GM21786 (cell line): Measurements from ENCODE around the gene HES7.
"Not testable (repeated sequence)": the region's sequence is repeated elsewhere in the genome, so short reads cannot be mapped to it uniquely, and the experiment has no call there.

ENCODE experiments used
- ATAC-seq: cut with Tn5 transposase; IDR thresholded peaks from one replicate; pipeline ENCODE4 v1.9.1; 2021; ENCODE audit not compliant: unreplicated experiment

HES7 gene

GRCh38 chr17:8105957-8106398, 17.9 kb downstream of the HES7 start:
- ATAC-seq = no peak

- no peak for ATAC-seq
Measured at GRCh38 chr17:8104911-8105310, 19.0 kb downstream of the HES7 start.

DNA sequence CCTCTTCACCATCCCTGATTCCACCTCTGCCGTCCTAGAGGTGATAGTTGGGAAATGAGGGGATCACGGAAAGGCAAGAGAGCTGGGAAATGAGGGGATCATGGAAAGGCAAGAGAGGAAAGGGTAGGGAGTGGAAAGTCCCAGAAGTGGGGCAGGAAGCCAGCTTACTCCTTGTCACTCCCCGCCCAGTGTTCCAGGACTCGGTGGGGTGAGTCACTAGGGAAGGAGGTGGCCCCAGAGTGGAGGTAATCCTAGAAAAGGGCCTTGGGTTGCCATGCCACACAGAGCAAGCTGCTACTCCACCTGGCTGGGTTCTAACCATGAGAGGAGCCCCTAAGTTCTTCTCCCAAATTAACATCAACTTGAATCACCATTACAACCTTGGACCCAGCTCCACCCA, 20.4 kb downstream of the HES7 start:
- ATAC-seq = no peak

DNA sequence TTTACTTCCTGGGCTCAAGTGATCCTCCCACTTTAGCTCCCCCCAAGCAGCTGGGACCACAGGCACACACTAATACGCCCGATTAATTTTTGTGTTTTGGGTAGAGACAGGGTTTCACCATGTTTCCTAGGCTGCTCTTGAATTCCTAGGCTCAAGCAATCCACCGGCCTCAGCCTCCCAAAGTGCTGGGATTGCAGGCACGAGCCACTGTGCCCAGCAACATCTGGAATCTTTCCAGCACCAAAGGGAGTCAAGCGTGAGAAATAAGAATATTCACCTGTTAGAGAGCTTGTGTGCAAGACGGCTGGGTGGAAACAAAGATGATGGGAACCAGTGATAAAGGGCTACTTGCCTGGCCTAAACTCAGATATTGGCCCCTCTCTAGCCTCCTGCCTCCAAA, 22.2 kb downstream of the HES7 start:
- ATAC-seq = no peak

DNA sequence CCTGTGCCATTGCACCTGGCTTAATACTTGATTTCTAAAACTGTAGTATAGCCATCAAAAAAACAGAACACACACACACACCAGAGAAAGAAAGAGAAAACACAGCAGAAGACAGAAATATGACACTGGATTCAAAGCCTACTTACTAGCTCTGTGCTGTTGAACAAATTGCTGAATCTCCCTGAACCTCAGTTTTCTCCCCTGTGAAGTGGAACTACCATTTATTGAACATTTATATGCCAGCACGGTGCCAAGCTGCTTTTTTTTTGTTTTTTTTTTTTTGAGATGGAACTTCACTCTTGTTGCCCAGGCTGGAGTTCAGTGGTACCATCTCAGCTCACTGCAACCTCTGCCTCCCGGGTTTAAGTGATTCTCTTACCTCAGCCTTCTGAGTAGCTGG, 23.1 kb downstream of the HES7 start:
- no peak for ATAC-seq

GRCh38 chr17:8100111-8100510, 23.8 kb downstream of the HES7 start:
- no peak for ATAC-seq

GRCh38 chr17:8096541-8096940, 27.4 kb downstream of the HES7 start:
- ATAC-seq = no peak

GRCh38 chr17:8095361-8095760, 28.5 kb downstream of the HES7 start:
- ATAC-seq = no peak

GRCh38 chr17:8091033-8091687, 32.7 kb downstream of the HES7 start:
- ATAC-seq = no peak

DNA sequence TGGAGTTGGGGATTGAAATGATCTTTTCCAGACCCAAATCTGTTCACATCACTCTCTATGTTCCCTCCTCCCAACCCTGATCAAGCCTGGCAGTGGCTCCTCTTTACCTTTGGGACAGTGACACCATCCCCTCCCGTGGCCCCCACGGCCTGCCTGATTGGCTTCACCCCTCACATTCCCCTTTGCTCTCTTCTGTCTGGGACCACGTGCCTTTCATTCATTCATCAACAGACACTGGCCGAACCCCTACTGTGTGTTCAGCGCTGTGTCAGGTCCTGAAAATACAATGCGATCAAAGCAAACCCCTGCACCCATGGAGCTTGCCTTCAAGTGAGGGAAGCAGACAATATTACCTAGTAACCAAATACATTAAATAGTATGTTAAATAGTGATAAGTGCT, 34.2 kb downstream of the HES7 start:
- ATAC-seq = no peak

- ATAC-seq = no peak
Measured at GRCh38 chr17:8087952-8088230, 36.0 kb downstream of the HES7 start.

DNA sequence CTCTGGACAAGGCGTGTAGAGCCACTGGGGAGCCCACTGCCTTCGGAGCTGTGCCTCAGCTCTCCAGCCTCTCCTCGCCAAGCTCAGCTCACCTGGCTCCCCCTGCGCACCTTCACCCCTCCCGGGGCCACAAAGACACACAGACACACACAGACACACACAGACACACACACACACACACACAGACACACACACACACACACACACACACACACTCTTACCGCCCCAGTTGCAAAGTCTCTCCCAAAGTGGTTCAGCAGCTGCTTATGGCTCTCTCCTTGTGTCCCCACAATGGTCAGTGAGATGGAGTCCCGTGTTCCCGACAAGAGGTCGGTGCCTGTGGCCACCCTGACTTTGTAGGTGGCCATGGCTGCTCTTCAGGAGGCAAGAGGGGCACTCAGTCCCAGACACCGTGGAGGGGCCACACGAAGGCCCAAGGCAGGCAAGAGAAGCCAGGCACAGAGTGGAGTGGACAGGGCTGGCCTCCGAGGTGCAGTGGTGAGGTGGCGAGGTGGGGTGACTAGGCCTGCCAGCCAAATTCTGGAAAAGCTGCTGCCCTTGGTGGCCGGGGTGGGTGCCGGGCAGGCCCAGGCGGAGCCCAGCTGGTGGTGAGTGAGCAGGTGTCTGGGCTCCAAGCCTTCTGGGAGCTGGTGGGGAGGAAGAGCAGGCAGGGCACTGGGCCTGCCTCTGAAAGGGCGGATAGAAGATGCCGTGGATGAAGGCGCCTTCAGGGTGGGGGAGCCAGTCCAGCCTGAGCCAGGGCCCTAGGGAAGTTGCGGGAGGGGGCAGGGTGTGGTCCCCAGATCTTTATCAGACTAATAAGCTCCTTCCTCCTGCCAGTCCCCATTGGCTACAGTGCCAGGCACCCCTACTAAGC, 36.6 kb downstream of the HES7 start, which contains the start of gene ALOX12B:
TSS of gene ALOX12B (minus strand) at position 642 of the 877 bp plus-strand sequence. CDS start at position 368, 274 bp downstream.
- no peak for ATAC-seq

DNA sequence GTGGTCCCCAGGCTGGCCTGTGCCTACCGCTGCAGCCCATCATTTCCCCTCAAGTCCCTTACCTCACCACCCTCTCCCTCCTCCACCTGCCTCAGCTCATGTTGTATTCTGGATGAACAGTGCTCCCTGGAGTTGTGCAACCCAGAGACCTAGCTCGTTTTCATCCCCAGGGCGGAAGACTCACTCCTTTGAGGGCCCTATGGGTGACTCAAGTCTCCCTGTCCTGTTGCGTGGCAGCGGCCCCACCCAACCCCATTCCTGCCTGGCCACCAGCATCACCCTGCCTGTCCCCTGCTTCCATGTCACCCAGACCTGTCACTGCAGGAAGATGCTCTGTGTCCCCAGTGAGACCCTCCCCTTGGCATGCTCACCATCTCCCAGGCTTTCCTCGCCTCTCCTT, 39.7 kb downstream of the HES7 start:
- ATAC-seq = no peak

GRCh38 chr17:8082292-8082691, 41.6 kb downstream of the HES7 start:
- no peak for ATAC-seq

- no peak for ATAC-seq
Measured at GRCh38 chr17:8081876-8082275, 42.0 kb downstream of the HES7 start.

DNA sequence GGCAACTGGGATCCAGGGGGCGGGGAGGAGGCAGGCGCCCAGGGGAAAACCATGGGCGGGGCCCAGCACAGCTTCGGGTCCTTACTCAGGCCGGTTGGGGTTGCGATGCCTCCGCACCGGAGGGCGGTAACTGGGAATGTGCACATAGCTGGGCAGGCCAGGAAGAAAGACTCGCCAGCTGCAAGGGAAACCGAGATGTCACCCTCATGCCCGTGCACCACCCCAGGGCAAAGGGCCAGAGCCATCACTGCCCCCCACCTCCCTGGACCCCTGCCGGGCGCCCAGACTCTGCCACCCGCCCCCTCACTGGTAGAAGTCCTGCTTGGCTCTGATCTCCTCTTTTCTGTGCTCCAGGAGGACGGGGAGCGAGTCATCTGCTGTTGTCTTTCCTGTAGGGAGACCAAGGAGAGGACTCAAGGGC, 43.1 kb downstream of the HES7 start:
- no peak for ATAC-seq

- ATAC-seq = no peak
Measured at GRCh38 chr17:8080208-8080798, 43.6 kb downstream of the HES7 start.

DNA sequence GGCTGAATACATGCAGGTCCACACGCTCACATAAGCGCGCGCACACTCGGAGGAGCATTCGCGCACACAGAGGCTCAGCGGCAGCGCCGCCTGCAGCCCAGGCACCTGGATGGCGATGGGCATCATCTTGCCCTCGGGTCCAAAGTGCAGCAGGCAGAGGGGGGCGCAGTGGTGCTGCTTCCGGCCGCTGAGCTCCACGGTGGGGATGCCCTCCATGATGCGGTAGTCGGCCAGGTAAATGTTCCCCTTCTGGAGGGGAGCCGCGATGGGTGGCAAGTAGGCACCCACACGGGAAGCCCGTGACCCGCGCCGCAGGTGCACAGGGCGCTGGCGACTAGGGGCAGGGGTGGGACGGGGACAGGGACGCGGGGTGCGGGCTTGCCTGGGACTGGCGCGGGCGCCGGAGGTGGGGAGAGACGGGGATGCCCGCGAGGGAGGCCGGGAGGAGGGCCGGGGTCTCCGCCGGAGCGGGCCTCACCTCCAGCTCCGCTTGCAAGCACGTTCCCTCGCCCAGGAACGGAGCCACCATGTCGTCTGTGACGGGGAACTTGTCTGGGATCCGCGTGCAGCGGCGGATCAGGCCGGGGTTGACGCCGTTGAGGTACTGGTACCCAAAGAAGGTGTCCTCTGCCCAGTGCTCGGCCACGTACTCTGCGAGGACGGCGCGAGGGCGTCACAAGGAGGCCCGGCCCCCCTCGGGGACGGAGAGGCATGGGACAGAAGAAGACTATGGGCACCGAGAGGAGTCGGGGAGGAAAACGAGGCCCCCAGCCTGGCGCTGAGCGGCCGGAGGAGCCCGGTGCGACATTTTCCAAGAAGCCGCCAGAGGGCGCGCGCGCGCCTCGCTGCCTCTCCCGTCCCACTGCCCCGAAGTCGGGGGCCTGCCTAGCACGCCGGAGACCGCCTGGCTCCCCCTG, 44.4 kb downstream of the HES7 start:
- ATAC-seq = peak; percentile 61

GRCh38 chr17:8077939-8078338, 46.0 kb downstream of the HES7 start:
- ATAC-seq = not testable (repeated sequence)

DNA sequence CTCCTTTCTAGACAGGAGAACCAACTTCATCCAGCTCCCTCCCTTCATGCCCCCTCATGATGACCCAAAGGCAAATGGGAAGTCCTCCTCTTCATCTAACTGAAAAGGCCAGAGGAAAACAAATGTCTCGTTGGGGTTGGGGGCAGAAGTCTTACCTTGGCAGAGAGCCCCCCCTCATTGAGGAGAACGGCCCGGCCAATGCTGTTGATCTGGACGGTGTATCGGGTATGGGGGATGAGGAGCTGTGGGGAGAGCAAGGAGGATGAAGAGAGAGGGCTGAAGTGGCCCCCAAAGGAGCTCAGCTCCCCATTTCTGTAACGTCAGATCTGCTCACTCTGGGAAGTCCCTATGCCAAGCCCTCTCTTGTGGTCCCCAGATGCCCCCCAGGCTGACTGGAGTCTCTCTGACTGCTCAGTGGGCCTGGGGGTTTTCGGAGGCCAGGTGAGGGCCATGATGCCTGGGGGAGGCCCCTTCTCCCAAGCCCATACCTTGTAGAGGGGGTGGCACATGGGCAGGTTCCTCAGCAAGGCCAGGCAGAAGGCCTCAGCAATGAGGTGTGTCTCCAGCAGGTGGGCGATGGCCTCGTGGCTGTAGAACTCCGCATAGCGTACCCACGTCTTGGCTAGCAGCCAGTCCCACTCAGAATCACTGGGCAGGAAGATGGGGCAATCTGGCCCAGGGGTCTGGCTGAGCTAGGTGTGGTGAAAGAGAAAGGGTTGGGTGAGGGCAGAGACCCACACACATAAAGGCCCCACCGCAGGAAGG, 47.2 kb downstream of the HES7 start:
- ATAC-seq = no peak
